DND-41 (cell line): Measurements from ENCODE around the gene VPS37D.

Experiments
- CTCF ChIP-seq: IDR thresholded peaks from 2 replicates; pipeline ENCODE4 v1.5.1; 2012; ENCODE audit warnings: borderline replicate concordance, low read length, moderate library complexity, mild to moderate bottlenecking; ENCODE audit not compliant: poor library complexity, severe bottlenecking; ENCODE audit errors: extremely low read depth
- EZH2 ChIP-seq: IDR thresholded peaks from 3 replicates; pipeline ENCODE4 v1.6.1; 2012; ENCODE audit warnings: borderline replicate concordance, low read depth, mild to moderate bottlenecking, moderate library complexity, low read length, inconsistent platforms; ENCODE audit not compliant: severe bottlenecking

- TF ChIP-seq EZH2 (no peak), CTCF (no peak)
These were observed 33.0 kb downstream of the VPS37D start for GRCh38 chr7:73700581-73701134.
